Keratinocyte (primary cell): ENCODE results near the gene GRIN2C. TPM values are rescaled to one million over a fixed set of nuclear protein-coding genes. Genes with fewer than 3 reads are reported as not detected.

Experiments
- DNase-seq: peaks from one replicate; pipeline ENCODE4 v3.0.0-alpha.2; 2011; ENCODE audit warnings: low read depth, missing footprints, low spot score
- FAIRE-seq: peaks from 2 replicates; lab custom pipeline; 2011; peaks lifted over from hg19 to GRCh38; lab: Jason Lieb, UNC
- H2AFZ ChIP-seq: 2 replicates; pipeline ENCODE4 v1.6.0; 2012; ENCODE audit warnings: low read length, control low read depth, inconsistent platforms; ENCODE audit not compliant: control insufficient read depth
- H3K27ac ChIP-seq: 2 replicates; pipeline ENCODE4 v1.5.1; 2011; ENCODE audit warnings: low read length; ENCODE audit not compliant: control insufficient read depth, insufficient read depth
- H3K27me3 ChIP-seq: 3 replicates; pipeline ENCODE4 v1.6.0; 2011; ENCODE audit warnings: low read length; ENCODE audit not compliant: control insufficient read depth, insufficient read depth; ENCODE audit errors: extremely low read depth
- H3K36me3 ChIP-seq, 2 experiments: 2 replicates in 1 of 2; 3 replicates in 1 of 2; pipeline ENCODE4 v1.5.1; 2011; ENCODE audit warnings: low read length in 2 of 2, mild to moderate bottlenecking in 1 of 2; ENCODE audit not compliant: control insufficient read depth in 2 of 2, insufficient read depth in 2 of 2; ENCODE audit errors: extremely low read depth in 1 of 2
- H3K4me1 ChIP-seq: 3 replicates; pipeline ENCODE4 v1.5.1; 2011; ENCODE audit warnings: low read length; ENCODE audit not compliant: control insufficient read depth, insufficient read depth; ENCODE audit errors: extremely low read depth
- H3K4me2 ChIP-seq: 3 replicates; pipeline ENCODE4 v1.6.0; 2011; ENCODE audit warnings: low read depth, low read length; ENCODE audit not compliant: control insufficient read depth, insufficient read depth; ENCODE audit errors: extremely low read depth
- H3K4me3 ChIP-seq, 3 experiments: fragments of 200-600 bp in 1 of 3; sonication (generic) in 1 of 3; 2 replicates in 2 of 3; 3 replicates in 1 of 3; pipeline ENCODE4 v1.5.1; 2011 to 2016; ENCODE audit warnings: low read length in 3 of 3, mild to moderate bottlenecking in 3 of 3, control low read depth in 2 of 3, inconsistent platforms in 1 of 3, low read depth in 1 of 3, mixed read lengths in 1 of 3, mixed run types in 1 of 3, moderate library complexity in 1 of 3; ENCODE audit not compliant: control insufficient read depth in 2 of 3, insufficient read depth in 2 of 3; ENCODE audit errors: extremely low read depth in 1 of 3
- H3K79me2 ChIP-seq: 2 replicates; pipeline ENCODE4 v1.6.0; 2012; ENCODE audit warnings: low read length; ENCODE audit not compliant: control insufficient read depth, insufficient read depth
- H3K9ac ChIP-seq: 3 replicates; pipeline ENCODE4 v1.6.0; 2011; ENCODE audit warnings: low read length; ENCODE audit not compliant: control insufficient read depth, insufficient read depth; ENCODE audit errors: extremely low read depth
- H3K9me1 ChIP-seq: 3 replicates; pipeline ENCODE4 v1.6.0; 2011; ENCODE audit warnings: low read length; ENCODE audit not compliant: control insufficient read depth, insufficient read depth; ENCODE audit errors: extremely low read depth
- H3K9me3 ChIP-seq: 2 replicates; pipeline ENCODE4 v1.5.1; 2012; ENCODE audit warnings: low read depth, low read length; ENCODE audit not compliant: control insufficient read depth
- H4K20me1 ChIP-seq: 3 replicates; pipeline ENCODE4 v1.6.0; 2011; ENCODE audit warnings: low read length; ENCODE audit not compliant: control insufficient read depth, insufficient read depth; ENCODE audit errors: extremely low read depth
- EZH2 ChIP-seq: IDR thresholded peaks from one replicate; pipeline ENCODE4 v1.6.1; 2012; ENCODE audit warnings: inconsistent platforms, mild to moderate bottlenecking, low read length, moderate library complexity
- dilution Hi-C: fragments of 300-500 bp; cut with MboI; formaldehyde crosslinking; loops from one replicate; pipeline ENCODE4 v1.7.0; 2020; ENCODE audit warnings: low sequenced_read_pairs; ENCODE audit not compliant: extremely low pct_ligation_motif_present
- polyA plus RNA-seq, 5 experiments: library from polyadenylated mRNA; depleted of rRNA in 3 of 5; stranded (reverse) in 3 of 5; stranded (forward) in 1 of 5; unstranded in 1 of 5; fragments of >200 nt; gene quantifications; 1 replicate in 1 of 5; 2 replicates in 3 of 5; 3 replicates in 1 of 5; pipeline versions ENCODE4 v1.2.1 to v1.2.3, GENCODE V29; 2011 to 2012; ENCODE audit warnings: missing spikeins in 2 of 5, low read depth in 1 of 5, low replicate concordance in 1 of 5
- TF ChIP-seq, protein P1 (sequence below), 3 experiments: IDR thresholded peaks in 1 of 3; conservative IDR thresholded peaks in 1 of 3; optimal IDR thresholded peaks in 1 of 3; 2 replicates in 2 of 3; 3 replicates in 1 of 3; pipeline versions ENCODE3 to v1.5.1; 2011; ENCODE audit warnings: low read length in 3 of 3, mild to moderate bottlenecking in 3 of 3, moderate library complexity in 2 of 3, control low read depth in 1 of 3, inconsistent platforms in 1 of 3; ENCODE audit not compliant: insufficient read depth in 2 of 3; ENCODE audit errors: extremely low read depth in 1 of 3

GRIN2C gene
- polyA plus RNA-seq, 1 donor (not counting 4 experiments of a cell fraction or from before 2014, with no cell fraction given) = not detected

DNA sequence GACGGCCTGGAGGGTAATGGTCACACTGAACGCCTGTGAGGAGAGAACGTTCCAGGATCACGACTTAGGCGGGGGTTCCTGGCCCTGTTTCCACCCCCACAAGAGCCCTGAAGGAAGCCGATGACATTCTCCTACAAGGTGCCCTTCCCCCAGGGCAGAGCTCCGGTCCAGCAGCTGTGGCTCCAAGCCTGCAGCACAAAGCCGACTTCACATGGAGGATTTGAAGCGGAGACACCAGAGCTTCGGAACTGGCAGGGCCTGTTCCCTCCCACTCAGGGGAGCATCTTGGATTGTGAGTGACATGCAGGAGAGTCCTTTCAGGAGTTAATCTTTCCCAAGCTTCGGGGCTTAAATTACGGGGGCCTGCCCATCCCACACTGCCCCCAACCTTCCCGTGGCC, 28.8 kb upstream of the GRIN2C start:
- Histone ChIP-seq H4K20me1 (no peaks in the 10 kb centered on the region), H3K27me3 (peaks cover 19% of the 10 kb centered on the region), H3K4me2 (no peak overlapping the region), H3K4me1 (no peaks in the 10 kb centered on the region), H2AFZ (no peak overlapping the region), H3K4me3 (no peak overlapping the region), H3K36me3 (no peaks in the 10 kb centered on the region), H3K9me1 (no peaks in the 10 kb centered on the region), H3K27ac (no peak overlapping the region), H3K9ac (no peak overlapping the region), H3K9me3 (no peaks in the 10 kb centered on the region), H3K79me2 (no peaks in the 10 kb centered on the region)
- dilution Hi-C loops = no loop called here
- no peak for TF ChIP-seq EZH2
- TF ChIP-seq, protein P1, sequence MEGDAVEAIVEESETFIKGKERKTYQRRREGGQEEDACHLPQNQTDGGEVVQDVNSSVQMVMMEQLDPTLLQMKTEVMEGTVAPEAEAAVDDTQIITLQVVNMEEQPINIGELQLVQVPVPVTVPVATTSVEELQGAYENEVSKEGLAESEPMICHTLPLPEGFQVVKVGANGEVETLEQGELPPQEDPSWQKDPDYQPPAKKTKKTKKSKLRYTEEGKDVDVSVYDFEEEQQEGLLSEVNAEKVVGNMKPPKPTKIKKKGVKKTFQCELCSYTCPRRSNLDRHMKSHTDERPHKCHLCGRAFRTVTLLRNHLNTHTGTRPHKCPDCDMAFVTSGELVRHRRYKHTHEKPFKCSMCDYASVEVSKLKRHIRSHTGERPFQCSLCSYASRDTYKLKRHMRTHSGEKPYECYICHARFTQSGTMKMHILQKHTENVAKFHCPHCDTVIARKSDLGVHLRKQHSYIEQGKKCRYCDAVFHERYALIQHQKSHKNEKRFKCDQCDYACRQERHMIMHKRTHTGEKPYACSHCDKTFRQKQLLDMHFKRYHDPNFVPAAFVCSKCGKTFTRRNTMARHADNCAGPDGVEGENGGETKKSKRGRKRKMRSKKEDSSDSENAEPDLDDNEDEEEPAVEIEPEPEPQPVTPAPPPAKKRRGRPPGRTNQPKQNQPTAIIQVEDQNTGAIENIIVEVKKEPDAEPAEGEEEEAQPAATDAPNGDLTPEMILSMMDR (optimal IDR thresholded peaks at IDR 0.05 in 1 of 3, IDR thresholded peaks at IDR 0.05 in 1 of 3, conservative IDR thresholded peaks at IDR 0.05 in 1 of 3; ENCODE audit: extremely low read depth in 1 of 3, insufficient read depth in 2 of 3, low read length in 3 of 3) = no peak
- FAIRE-seq (no peak), DNase-seq (no peak)

DNA sequence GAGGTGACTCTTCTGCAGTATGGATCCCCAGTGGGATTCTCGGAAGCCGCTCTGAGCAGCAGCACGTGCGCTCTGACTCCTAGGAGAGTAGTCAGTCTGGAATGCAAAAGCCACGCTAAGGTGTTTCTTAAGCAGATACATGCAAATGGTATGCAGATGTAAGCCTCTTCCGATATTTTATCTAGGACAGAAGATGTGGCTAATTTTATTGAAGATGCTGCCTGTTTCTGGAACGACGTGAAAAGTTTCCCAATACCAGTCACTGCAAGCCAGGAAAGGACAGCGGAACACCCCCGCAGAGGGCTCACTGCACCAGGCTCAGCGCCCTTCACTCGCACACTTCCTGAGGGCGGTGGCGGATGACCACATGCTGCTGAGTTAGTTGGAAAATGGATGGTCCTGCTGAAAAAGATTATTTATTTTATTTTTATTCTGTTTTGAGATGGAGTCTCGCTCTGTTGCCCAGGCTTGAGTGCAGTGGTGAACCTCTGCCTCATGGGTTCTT, 23.6 kb upstream of the GRIN2C start:
- H3K9me1 ChIP-seq = no peaks in the 10 kb centered on the region
- no peaks in the 10 kb centered on the region for H3K79me2 ChIP-seq
- DNase-seq (no peak), FAIRE-seq (no peak)
- no peak overlapping the region for H3K4me2 ChIP-seq
- no peak overlapping the region for H3K27ac ChIP-seq
- H3K9me3 ChIP-seq = no peaks in the 10 kb centered on the region
- H3K27me3 ChIP-seq = no peaks in the 10 kb centered on the region
- H3K4me3 ChIP-seq = no peak overlapping the region
- dilution Hi-C loops = no loop called here
- no peak for TF ChIP-seq EZH2
- TF ChIP-seq, protein P1 (optimal IDR thresholded peaks at IDR 0.05 in 1 of 3, IDR thresholded peaks at IDR 0.05 in 1 of 3, conservative IDR thresholded peaks at IDR 0.05 in 1 of 3; ENCODE audit: extremely low read depth in 1 of 3, insufficient read depth in 2 of 3, low read length in 3 of 3) = no peak
- no peaks in the 10 kb centered on the region for H3K36me3 ChIP-seq
- H3K9ac ChIP-seq = no peak overlapping the region
- H2AFZ ChIP-seq = no peak overlapping the region
- H3K4me1 ChIP-seq = peaks cover 4% of the 10 kb centered on the region
- H4K20me1 ChIP-seq = no peaks in the 10 kb centered on the region
